Neural cell (in vitro differentiated cells): Measurements from ENCODE around the gene LPCAT4.

Source experiments
- CTCF ChIP-seq: fragments of 450-650 bp; IDR thresholded peaks from 2 replicates; pipeline ENCODE4 v1.5.1; 2014; ENCODE audit warnings: antibody characterized with exemption, mild to moderate bottlenecking, moderate library complexity; ENCODE audit not compliant: poor library complexity, severe bottlenecking
- EP300 ChIP-seq: fragments of 450-650 bp; conservative IDR thresholded peaks from 2 replicates; pipeline ENCODE4 v1.6.1; 2014; ENCODE audit warnings: antibody characterized with exemption, mild to moderate bottlenecking, moderate library complexity; ENCODE audit not compliant: poor library complexity, severe bottlenecking
- EZH2 ChIP-seq: fragments of 200-600, 300-800 bp; shearing (Covaris generic), sonication (generic); IDR thresholded peaks from 2 replicates; pipeline ENCODE4 v1.6.1; 2014; ENCODE audit warnings: antibody characterized with exemption, low read length, borderline replicate concordance, mild to moderate bottlenecking; ENCODE audit not compliant: insufficient read depth, poor library complexity, severe bottlenecking
- MXI1 ChIP-seq: fragments of 450-650 bp; conservative IDR thresholded peaks from 2 replicates; pipeline ENCODE4 v1.6.1; 2014; ENCODE audit warnings: antibody characterized with exemption, mild to moderate bottlenecking; ENCODE audit not compliant: poor library complexity, severe bottlenecking
- POLR2AphosphoS5 ChIP-seq: IDR thresholded peaks from 2 replicates; pipeline ENCODE4 v1.6.1; 2012
- RAD21 ChIP-seq: fragments of 450-650 bp; conservative IDR thresholded peaks from 2 replicates; pipeline ENCODE4 v1.6.1; 2014; ENCODE audit warnings: antibody characterized with exemption, mild to moderate bottlenecking, moderate library complexity
- REST ChIP-seq: IDR thresholded peaks from 2 replicates; pipeline ENCODE4 v1.6.1; 2012; ENCODE audit warnings: borderline replicate concordance
- SMC3 ChIP-seq: fragments of 450-650 bp; conservative IDR thresholded peaks from 2 replicates; pipeline ENCODE4 v1.6.1; 2014; ENCODE audit warnings: antibody characterized with exemption, mild to moderate bottlenecking, moderate library complexity; ENCODE audit not compliant: poor library complexity
- TAF1 ChIP-seq: IDR thresholded peaks from 2 replicates; pipeline ENCODE4 v1.6.1; 2012; ENCODE audit warnings: low read depth

- TF ChIP-seq MXI1, result no peak
- TF ChIP-seq EZH2, result no peak
- TF ChIP-seq CTCF, result no peak
- no peak for TF ChIP-seq REST
- TF ChIP-seq RAD21, result no peak
- no peak for TF ChIP-seq SMC3
- no peak for TF ChIP-seq POLR2AphosphoS5
- TF ChIP-seq EP300, result no peak
- no peak for TF ChIP-seq TAF1
These were observed 8.0 kb downstream of the LPCAT4 start for GRCh38 chr15:34358948-34359347.
